ENCODE measurements around the gene GPR37. TPM values are rescaled to one million over a fixed set of nuclear protein-coding genes. Genes with fewer than 3 reads are reported as not detected.

GPR37 gene
- total RNA-seq, 1 experiment from 2014 or later = 1.6 TPM

- Histone ChIP-seq H3K79me1 (ENCODE audit: insufficient read depth, low read depth, low read length, poor library complexity, severe bottlenecking) (no peaks in the 10 kb centered on the region), H2AK5ac (ENCODE audit: insufficient read length, low read length) (no peak overlapping the region), H3K23me2 (ENCODE audit: insufficient read length, low read depth, low read length, poor library complexity, severe bottlenecking) (no peaks in the 10 kb centered on the region), H3K4ac (ENCODE audit: low read depth, low read length) (no peak overlapping the region), H3K27me3 (ENCODE audit: insufficient read depth, low read length) (no peaks in the 10 kb centered on the region), H3T11ph (ENCODE audit: low read length) (no peak overlapping the region), H3K9ac (ENCODE audit: extremely low read depth, insufficient read length, low read length) (no peak overlapping the region), H3K4me2 (ENCODE audit: insufficient read depth, insufficient read length, low read length) (no peak overlapping the region), H4K91ac (ENCODE audit: insufficient read length, low read depth, low read length) (no peak overlapping the region), H2BK15ac (ENCODE audit: low read depth, low read length) (no peak overlapping the region), H2BK20ac (ENCODE audit: low read depth, low read length, poor library complexity, severe bottlenecking) (no peak overlapping the region), H4K8ac (replicated peaks; ENCODE audit: insufficient read length, low read depth, low read length) (no peak overlapping the region), H3K27ac (ENCODE audit: insufficient read length, low read depth, low read length) (no peak overlapping the region), H4K5ac (ENCODE audit: insufficient read length, low read depth, low read length) (no peak overlapping the region), H3K18ac (ENCODE audit: insufficient read length, low read depth, low read length) (no peak overlapping the region), H2BK12ac (ENCODE audit: insufficient read length, low read depth, low read length) (no peak overlapping the region), H3K4me1 (ENCODE audit: insufficient read depth, low read length) (no peaks in the 10 kb centered on the region; the same call in 1 of the 2 replicates), H3K56ac (ENCODE audit: insufficient read length, low read depth, low read length) (no peak overlapping the region), H3K9me3 (ENCODE audit: control insufficient read depth, low read depth, low read length) (no peaks in the 10 kb centered on the region), H2AFZ (ENCODE audit: low read length) (no peak overlapping the region), H2BK5ac (ENCODE audit: insufficient read length, low read length) (no peak overlapping the region), H3K14ac (ENCODE audit: insufficient read depth, low read length) (no peak overlapping the region), H3K23ac (ENCODE audit: insufficient read length, low read depth, low read length) (no peak overlapping the region), H4K20me1 (ENCODE audit: control insufficient read depth, insufficient read depth, insufficient read length) (no peaks in the 10 kb centered on the region), H3K79me2 (ENCODE audit: insufficient read depth, low read length) (no peaks in the 10 kb centered on the region), H2BK120ac (ENCODE audit: low read depth, low read length, poor library complexity, severe bottlenecking) (no peak overlapping the region)
- Mint-ChIP-seq H3K4me3 (no peak overlapping the region), H3K4me1 (peaks cover 7 to 16% of the 10 kb centered on the region in 2 experiments), H3K27me3 (ENCODE audit: low read depth) (no peaks in the 10 kb centered on the region), H3K36me3 (ENCODE audit: insufficient read depth in 1 of 3, low read depth in 3 of 3) (peaks cover 0 to 2% (median 0%) of the 10 kb centered on the region in 3 experiments; a peak in 1 of 7 replicates), H3K9me3 (no peaks in the 10 kb centered on the region), H3K27ac (no peak overlapping the region)
- no peak for DNase-seq
- TF ChIP-seq CTCF (conservative IDR thresholded peaks at IDR 0.05) = no peak
- no CpG with 5 or more reads among the region's 2 CpGs for WGBS (ENCODE audit: extremely low coverage, insufficient read length, low lambda C conversion rate)
Measured at GRCh38 chr7:124751027-124751426, 14.6 kb downstream of the GPR37 start.

All from H9 (cell line).